HG02759 (cell line): Measurements from ENCODE around the gene ITGB5.

ENCODE experiments used
- ATAC-seq: cut with Tn5 transposase; IDR thresholded peaks from one replicate; pipeline ENCODE4 v1.9.1; 2021; ENCODE audit warnings: mild to moderate bottlenecking, moderate library complexity; ENCODE audit not compliant: unreplicated experiment

ITGB5 gene

GRCh38 chr3:124887177-124887931 lies at the start of gene ITGB5:
TSS of gene ITGB5 (minus strand) at chr3:124887365. CDS start at chr3:124887000, 365 bp downstream.
- peak; percentile 74 for ATAC-seq

- no peak for ATAC-seq
Measured at GRCh38 chr3:124935794-124936542, 48.8 kb upstream of the ITGB5 start.

GRCh38 chr3:124935264-124935663 lies 48.1 kb upstream of the ITGB5 start:
- no peak for ATAC-seq

GRCh38 chr3:124934577-124934976 lies 47.4 kb upstream of the ITGB5 start, which contains the start of gene MUC13:
TSS of gene MUC13 (minus strand) at chr3:124934751. CDS start at chr3:124934712, 39 bp downstream.
- ATAC-seq = no peak

GRCh38 chr3:124928333-124929202 lies 41.4 kb upstream of the ITGB5 start:
- ATAC-seq = no peak

- peak; percentile 56 for ATAC-seq
Measured at GRCh38 chr3:124927574-124928045, 40.4 kb upstream of the ITGB5 start.

- no peak for ATAC-seq
Measured at GRCh38 chr3:124926426-124927101, 39.4 kb upstream of the ITGB5 start.

GRCh38 chr3:124924741-124925140 lies 37.6 kb upstream of the ITGB5 start:
- no peak for ATAC-seq

- no peak for ATAC-seq
Measured at GRCh38 chr3:124923833-124924232, 36.7 kb upstream of the ITGB5 start.

GRCh38 chr3:124920718-124921117 lies 33.6 kb upstream of the ITGB5 start:
- no peak for ATAC-seq

- no peak for ATAC-seq
Measured at GRCh38 chr3:124919756-124920155, 32.6 kb upstream of the ITGB5 start.

- ATAC-seq = no peak
Measured at GRCh38 chr3:124918524-124918923, 31.4 kb upstream of the ITGB5 start.

GRCh38 chr3:124916837-124917409 lies 29.8 kb upstream of the ITGB5 start:
- ATAC-seq = no peak

- no peak for ATAC-seq
Measured at GRCh38 chr3:124915254-124915653, 28.1 kb upstream of the ITGB5 start.

GRCh38 chr3:124907957-124908356 lies 20.8 kb upstream of the ITGB5 start:
- ATAC-seq = no peak

GRCh38 chr3:124904835-124905492 lies 17.8 kb upstream of the ITGB5 start:
- no peak for ATAC-seq

- no peak for ATAC-seq
Measured at GRCh38 chr3:124903896-124904834, 17.0 kb upstream of the ITGB5 start.

GRCh38 chr3:124896824-124897526 lies 9.8 kb upstream of the ITGB5 start:
- ATAC-seq = no peak
